Limb (tissue), 2 donors: ENCODE measurements around the gene RIC8B.
"Not testable (repeated sequence)": the region's sequence is repeated elsewhere in the genome, so short reads cannot be mapped to it uniquely, and the experiment has no call there.

Source experiments
- DNase-seq, 2 donors: peaks; one replicate each; pipeline ENCODE4 v3.0.0-alpha.2; 2016; ENCODE audit errors: extremely low spot score in 2 of 2

RIC8B gene, protein sequence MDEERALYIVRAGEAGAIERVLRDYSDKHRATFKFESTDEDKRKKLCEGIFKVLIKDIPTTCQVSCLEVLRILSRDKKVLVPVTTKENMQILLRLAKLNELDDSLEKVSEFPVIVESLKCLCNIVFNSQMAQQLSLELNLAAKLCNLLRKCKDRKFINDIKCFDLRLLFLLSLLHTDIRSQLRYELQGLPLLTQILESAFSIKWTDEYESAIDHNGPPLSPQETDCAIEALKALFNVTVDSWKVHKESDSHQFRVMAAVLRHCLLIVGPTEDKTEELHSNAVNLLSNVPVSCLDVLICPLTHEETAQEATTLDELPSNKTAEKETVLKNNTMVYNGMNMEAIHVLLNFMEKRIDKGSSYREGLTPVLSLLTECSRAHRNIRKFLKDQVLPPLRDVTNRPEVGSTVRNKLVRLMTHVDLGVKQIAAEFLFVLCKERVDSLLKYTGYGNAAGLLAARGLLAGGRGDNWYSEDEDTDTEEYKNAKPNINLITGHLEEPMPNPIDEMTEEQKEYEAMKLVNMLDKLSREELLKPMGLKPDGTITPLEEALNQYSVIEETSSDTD

DNA sequence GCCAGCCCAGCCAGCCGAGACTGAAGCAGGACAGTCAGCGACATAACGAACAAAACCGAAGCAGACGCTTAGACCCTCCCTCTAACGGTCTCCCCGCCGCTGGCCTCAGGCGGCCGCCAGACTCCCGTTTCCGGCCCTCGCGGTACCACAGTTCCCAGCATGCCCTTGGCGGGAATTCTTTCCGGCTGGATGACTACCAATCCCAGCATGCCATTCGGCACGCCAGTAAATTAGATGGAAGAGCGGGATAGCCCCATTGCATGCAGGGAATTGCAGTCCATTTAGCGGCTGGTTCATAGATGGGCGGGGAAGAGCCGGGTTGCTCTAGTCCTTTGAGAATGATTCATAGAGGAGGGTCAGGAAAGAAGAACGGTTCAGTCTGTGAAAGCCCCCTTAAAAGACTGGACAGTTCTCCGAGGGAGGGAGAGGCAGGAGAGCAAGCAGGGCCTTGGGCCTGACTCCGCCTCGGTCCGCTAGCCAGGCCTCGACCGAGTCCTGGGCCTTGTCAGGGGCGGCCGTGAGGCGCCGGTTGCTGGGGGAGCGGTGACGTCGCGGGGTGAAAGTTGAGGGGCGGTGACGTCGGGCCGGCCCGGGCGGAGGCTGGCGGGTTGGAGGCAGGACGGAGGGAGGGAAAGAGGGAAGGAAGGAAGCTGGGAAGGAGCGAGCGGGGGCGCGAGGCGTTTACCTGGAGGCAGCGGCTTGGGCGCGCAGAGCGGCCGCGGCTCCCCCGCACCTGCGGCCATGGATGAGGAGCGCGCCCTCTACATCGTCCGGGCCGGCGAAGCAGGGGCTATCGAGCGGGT is at the start of gene RIC8B:
RIC8B (plus strand) TSS at position 678 of the 803 bp plus-strand sequence; CDS start at position 742, 64 bp downstream.
- DNase-seq, result peak; percentile 99

DNA sequence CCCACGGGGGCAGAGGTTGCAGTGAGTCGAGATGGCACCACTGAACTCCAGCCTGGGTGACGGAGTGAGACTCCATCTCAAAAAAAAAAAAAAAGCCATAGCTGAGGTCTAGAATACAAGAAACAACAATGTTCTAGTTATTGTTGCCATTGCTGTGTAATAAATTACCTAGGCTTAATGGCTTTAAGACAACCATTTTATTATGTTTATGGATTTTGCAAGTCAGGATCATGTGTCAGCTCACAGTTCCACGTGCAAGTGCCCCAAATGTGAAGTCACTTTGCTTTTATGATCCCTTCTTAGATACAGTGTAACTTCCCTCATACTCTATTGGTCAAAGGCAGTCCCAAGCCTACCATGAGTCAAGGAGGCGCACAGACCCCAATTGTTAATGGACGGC is 49.5 kb upstream of the RIC8B start:
- DNase-seq, result no peak

DNA sequence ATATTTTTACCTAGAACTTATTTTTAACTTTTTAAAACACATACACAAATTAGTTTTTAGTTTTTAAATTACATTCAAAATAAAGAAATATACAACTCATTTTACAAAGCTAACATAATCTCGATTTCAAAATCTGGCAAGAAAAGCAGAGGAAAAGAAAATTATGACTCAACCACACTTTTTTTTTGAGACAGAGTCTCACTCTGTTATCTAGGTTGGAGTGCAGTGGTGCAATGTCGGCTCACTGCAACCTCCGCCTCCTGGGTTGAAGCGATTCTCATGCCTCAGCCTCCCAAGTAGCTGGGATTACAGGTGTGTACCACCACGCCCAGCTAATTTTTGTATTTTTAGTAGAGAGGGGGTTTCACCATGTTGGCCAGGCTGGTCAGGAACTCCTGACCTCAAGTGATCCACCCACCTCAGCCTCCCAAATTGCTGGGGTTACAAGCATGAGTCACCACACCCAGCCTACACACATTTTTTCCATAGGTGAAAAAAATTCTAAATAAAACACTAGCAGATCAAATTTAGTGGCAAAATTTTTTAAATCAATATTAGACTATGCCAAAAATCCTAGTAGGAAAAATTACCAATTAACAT is 47.8 kb upstream of the RIC8B start:
- DNase-seq, result not testable (repeated sequence)

DNA sequence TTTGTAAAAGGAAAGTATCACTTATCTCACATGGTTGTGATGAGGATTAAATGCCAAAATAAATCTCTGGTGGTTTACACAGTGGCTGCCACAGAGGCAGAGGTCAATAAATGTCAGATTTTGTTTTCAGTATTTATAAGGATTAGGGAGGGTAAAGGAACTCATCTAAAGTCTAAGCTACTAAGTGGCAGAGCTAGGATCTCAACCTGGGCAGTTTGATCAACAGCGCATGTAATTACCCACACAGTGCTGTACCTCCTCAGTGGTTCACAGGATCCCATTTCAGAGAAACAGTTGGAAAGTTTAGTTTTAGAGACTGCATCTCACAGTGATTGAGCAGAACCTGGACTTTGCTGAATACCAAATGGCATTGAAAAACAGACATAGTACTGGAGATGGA is 44.9 kb upstream of the RIC8B start:
- DNase-seq, result no peak

DNA sequence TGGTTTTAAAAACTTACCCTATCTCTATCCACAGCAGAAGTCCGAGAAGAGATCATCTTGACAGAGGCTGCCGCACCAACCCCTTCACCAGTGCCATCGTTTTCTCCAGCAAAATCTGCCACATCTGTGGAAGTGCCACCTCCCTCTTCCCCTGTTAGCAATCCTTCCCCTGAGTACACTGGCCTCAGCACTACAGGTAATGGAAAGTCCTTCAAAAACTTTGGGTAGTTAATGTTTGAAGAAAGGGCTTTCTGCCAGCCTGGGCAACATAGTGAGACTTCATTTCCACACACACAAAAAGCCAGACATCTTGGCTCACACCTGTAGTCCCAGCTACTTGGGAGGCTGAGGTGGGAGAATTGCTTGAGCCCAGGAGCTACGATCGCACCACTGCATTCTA is 41.6 kb upstream of the RIC8B start:
- DNase-seq, result no peak

DNA sequence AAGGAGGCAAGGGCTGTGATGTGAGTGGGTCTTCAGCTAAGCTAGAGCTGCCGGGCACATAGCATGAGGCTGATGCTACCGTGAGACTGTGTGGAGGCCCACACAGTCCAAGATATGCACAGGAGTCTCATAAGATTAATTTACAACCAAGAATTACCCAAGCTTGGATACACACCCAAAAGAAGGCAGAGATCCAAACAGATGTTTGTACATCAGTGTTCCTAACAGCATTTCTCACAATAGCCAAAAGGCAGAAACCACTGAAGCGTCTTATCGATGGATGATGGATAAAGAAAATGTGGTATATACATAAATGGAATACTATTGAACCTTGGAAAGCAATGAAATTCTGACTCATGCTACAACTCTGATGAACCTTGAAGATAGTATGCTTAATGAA is 40.8 kb upstream of the RIC8B start:
- DNase-seq, result no peak

DNA sequence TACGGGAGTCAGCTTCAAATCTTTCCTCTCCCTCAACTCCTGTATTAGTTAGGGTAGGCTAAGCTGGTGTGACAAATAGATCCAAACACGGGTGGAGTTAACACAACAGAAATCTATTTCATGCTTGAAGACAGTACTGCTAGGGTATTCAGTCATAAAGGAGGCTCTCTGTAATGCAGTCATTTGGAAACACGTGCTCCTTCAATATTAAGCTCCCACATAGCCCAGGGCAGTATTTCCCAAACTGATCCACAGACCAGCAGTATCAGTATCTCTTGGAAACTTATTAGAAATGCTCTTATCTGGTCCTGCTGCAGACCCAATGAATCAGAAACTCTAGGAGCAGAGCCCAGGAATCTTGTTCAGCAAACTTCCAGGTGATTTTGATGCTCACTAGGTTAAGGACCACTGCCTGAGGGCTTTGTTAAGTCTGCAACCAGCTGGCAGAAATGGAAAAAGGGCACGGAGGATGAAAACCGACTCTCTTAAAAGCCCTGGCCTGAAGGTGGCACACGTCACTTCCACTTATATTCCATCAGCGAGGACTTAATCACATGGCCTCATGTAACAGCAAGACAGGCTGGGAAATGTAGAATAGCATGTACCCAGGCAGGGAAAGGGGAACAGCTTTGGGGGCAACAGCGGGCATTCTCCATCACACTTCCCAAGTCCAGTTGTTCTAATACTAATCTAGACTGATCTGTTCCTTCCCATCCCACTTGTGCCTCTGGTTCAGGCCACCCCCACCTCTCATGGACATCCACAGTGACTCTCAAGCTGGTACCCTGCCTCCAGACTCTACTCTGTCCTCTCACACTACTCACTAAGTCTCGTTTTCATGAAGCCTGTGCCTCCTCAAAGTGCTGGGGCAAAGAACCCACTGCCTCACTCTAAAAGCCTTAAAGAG is 38.2 kb upstream of the RIC8B start:
- no peak for DNase-seq

DNA sequence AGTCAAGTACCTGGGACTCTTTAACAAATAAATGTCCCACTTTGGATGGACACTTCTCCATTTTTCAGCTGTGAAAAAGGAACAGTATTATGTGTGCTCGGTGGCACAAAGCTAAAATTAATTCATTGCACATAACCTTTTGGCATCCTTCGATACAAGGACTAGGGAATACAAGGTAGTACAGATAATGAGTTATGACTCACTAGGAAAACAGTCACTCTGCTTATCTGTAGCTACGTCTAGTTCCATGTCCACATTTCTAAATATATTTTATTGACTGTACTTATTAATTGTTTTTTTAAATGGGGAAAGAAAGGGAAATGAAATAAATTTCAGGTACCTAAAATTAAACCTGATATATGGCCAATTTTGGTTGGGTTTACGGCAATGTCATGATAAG is 35.2 kb upstream of the RIC8B start:
- DNase-seq, result no peak

DNA sequence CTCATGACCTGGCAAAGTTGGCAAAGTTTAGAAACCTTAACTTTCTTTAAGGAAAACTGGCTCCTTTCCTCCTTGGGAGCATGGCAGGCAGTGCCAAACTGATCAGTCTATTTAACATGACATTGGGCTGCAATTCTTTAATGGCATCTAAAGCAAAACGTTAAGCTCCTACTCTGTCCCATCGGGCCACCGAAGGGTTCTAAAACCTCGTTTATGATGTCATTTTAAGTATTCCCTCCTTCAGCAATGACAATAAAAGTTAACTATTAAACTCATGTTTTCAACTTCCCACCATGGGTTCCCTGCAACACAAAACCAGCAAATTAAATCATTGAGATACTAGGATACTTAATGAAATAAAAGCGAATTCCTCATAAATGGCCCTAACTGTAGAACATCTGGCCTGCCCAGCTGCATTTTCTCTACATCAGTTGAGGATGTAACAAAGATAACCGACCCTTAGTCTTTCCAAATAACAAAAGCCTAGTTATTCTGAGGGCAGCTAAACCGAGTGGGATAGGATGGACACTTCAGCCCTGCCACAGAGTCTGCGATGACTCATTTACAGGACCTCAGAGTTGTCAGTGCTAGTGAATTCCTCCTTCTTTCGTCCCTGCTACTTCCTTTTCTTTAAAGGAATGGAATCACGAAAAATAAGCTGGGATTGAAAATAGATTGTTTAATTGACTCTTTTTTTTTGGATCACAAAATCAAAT is 34.5 kb upstream of the RIC8B start:
- no peak for DNase-seq

DNA sequence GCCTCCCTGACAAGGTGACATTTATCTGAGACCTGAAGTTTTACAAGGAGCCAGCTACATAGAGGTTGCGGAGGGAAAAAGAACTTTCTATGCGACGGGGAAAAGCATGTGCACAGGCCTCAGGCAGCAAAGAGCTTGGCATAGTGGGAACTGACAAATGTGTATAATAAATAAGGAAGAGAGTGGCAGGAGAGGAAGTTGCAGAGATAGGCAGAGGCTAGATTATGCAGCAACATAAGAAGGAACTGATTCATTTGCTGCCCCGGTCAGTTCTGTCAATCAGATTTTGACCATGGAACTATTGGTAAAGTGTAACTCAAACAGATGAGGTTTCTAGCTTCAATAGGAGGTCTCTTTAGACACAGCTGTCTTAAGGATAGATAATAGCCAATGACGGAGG is 33.7 kb upstream of the RIC8B start:
- DNase-seq, result no peak

DNA sequence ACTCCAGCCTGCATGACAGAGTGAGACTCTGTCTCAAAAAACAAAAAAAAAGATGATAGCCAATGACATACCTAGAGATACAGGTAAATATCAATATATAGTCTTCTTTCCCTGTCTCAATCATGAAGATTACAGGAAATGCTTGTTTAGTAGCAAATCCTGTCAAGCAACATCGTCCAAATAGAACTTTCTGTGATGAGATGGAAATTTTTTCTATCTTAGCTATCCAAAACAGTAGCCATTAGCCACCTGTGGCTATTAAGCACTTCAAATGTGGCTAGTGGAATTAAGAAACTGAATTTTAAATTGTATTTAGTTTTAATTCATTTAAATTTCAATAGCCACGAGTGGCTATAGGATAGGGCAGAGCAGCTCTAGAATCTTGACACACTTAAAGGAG is 33.2 kb upstream of the RIC8B start:
- no peak for DNase-seq

DNA sequence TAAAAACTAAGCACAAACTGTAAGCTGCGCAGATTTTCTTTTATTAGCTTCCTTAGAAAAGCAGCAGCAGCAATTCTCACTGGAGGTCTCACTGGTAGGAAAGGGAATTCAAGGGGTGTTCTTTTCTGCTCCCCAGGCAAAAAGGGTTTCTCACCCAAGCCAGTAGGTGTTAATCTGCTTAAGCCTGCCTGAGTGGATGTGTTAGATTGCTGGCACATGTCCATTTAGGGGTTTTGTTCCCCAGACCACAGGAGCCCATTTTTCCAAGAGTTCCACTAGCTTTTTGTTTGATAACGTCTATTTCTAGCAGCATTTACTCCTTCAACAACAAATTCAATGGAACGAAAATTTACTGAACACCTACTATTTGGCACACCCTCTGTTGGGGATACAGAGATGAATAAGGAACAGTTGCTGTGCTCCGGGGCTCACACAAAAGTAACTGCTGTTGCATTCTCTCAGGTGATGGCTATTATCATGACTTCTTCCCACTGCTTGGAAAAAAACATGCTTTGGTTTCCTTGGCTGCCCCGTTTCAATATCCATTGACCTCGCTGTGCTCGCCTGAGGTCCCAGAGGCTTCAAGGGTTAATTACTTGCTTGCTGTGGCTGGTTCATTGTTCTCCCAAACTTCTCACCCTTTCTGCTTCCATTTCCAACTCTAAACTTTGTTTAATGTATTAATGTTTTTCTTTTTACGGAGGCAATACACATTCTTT is 31.1 kb upstream of the RIC8B start:
- DNase-seq, result no peak

DNA sequence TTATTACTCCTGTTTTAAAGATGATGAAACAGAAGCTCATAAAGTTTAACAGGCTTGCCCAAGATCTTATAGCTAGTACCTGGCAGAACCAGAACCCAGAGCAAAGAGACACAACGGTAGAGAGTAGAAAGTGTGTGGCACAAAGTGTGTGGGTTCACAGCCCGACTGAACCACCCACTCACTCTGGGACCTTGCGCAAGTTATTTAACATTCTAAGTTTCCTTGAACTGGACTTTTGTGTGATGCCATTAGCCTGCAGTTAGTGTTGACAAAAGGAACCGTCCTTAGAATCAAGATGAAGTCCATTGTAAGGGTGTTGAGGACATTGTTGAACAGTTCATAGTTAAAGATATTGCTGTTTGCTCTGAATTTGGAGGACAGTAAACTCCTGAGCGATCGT is 29.9 kb upstream of the RIC8B start:
- no peak for DNase-seq

DNA sequence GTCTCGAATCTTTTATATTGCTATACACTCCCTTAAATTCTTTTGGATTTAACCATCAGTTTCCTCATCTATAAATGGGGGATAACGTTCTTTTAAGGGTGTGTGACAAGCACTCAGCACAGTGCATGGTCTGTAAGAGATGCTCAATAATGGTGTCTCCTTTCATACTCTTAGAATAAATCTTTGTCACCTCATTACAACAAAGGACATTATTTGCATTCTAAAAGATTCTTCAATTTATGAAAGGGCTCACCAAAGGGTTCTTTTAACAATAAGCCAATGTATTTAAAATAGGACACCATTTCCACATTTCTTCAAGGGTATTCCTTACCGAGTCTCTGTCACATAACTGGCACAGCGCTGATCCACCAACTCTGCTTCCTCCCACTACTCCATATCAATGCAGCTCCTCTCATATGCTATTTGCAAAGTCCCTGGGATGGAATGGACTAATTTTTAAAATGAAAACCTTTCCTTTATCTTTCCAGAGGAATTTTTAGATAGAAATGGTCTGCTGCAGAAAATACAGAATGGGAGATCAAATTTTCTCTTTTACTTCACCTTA is 29.2 kb upstream of the RIC8B start:
- DNase-seq, result no peak

DNA sequence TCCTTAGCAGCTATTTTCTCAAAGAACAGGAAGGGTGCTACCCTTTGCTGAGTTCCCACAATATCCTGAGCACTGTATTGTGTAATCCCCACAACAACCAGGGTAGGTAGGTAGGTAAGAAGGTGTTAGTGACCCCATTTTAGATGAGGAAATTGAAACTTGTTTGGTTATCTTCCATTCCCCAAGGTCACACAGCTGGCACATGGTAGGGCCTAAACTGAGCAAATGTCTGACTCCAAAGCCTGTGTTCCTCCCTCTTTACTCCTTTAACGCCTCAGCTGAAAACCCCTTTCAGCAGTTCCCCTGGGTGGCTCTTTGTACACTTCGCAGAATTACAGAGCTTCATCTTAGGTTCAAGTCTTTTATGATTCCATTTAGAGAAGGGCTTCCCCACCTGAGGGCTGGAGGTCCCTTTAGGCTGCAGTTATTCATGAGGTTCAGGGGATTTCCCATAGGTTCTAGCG is 26.5 kb upstream of the RIC8B start:
- no peak for DNase-seq

DNA sequence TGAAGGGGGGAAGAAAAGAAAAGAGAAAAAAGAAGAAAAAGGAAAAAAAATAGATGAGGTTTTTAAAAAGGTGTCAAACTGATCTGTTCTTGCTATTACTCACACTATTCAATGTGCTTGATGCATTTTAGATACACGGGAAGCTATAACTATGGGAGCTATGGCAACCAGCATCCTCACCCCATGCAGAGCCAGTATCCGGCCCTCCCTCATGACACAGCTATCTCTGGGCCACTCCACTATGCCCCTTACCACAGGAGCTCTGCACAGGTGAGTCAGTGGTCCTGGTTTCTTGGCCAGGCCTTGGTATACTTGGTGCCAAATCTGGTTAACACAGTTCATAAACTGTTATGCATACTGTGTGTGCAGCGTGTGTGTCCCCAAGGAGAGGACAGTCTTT is 24.0 kb upstream of the RIC8B start:
- DNase-seq, result no peak

DNA sequence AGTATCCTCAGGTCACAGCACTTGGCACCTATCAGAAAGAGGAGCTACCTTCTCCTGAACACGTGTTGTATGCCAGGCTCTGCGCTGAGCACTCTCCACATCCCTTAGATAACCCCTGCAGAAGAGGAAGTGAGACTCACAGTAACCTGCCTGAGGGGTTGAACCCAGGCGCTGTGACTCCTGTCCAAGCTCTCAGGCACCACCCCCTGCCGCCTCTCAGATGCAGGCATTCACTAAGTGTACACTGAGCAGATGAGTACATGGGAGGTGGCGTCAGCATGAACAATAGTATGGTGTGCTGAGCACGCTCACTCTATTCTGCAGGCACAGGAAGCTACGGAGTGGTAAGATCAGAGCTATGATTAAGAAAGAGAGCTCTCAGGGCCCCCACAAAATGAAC is 21.0 kb upstream of the RIC8B start:
- no peak for DNase-seq

DNA sequence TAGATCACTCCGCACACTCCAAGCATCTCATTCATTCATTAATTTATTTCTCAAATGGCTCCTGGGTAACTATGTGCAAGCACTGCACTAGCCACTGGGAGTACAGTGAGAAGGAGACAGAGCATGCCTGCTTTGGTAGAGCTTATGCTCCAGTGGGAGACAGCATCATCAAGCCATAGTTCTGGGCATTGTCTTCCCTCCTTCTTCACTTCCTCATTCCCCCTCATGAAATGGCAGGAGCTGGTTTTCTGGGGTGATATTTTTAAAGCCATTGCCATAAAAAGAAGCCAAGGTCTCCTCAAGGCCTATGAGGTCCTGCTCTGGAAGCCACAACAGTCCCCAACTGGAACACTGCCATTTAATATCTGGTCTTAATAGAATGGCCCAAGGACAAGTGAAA is 20.2 kb upstream of the RIC8B start:
- no peak for DNase-seq

DNA sequence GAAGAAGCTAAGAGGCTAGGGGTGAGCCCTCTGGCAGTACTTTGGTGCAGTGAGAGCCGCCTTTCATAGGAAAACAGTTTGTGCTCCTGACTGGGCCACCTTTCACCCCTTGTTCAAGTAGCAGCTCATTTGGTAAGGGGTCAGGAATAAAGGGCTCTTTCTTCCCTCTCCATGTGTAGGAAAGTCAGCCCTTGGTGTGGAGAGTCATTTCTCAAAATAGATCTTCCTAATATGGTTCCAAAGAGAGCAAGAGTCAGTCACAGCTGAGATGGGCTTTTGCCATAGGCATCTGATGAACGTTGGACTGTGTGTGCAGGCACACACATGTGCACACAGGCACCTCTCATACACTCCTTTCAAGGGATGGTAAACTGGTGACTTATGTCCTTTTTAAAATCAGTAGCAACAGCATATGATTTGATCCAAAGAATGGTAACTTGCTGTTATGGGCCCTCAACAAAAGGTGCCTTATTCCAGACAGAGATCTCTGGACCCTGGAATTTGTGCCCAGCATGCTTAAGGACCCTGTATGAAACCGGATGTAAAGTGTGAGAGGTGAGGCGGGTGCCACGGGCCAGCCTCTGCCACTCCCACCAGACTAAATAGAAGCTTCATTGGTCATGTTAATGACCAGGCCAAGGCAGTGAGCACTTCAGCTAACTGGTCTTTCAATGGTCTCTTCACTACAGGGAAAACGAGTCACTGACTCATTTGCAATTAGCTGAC is 16.7 kb upstream of the RIC8B start:
- no peak for DNase-seq
